ENCODE measurements around the gene SMARCC2.
A peak's percentile ranks its signal among the peaks of the same experiment; 100 is the strongest.

SMARCC2 gene

DNA sequence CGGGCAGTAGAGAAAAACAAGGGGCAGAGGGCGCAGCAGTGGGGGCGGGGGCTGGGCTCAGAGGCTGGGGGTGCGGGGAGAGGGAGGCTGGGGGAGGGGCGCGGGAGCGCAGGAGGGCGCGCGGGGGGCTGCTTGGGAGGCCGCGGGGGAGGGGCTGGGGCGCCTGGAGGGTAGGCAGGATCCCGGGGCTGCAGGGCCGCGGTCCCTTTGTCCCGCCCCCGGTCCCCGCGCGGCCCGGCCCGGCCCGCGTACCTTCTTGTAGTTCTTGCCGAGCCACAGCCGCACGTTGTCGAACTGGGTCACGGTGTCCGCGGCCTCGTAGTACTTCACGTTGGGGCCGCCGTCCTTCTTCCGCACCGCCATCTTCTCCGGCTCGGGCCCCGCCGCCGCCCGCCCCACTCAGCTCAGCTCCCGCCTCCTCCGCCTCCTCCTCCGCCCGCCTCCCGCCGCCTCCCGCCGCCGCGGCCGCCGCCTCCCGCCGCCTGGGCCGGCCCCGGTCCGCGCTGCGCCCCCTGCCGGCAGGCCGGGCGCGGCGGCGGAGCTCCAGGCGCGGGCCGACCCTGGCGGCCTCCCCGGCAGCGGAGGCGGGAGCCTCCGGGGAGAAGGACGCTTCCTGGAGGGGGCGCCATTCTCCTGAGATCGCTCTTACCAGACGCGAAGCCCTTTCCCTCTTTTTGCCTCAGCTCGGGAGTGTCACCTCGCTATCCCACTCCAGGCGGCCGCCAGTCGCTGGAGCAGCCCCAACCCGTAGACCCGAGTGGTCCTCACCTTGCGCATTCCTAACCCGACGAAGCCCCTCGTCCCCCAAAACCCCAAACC lies at the start of gene SMARCC2:
Gene SMARCC2, minus strand, starts transcription at position 385 of the 819 bp plus-strand sequence. Its CDS starts 22 bp downstream, at position 363.
- DNase-seq (ENCODE audit: insufficient read length, low spot score) (peak; percentile 79), FAIRE-seq (no peak)
- TF ChIP-seq POLR2A (IDR thresholded peaks at IDR 0.05; ENCODE audit: low read depth, low read length) = peak; percentile 66

DNA sequence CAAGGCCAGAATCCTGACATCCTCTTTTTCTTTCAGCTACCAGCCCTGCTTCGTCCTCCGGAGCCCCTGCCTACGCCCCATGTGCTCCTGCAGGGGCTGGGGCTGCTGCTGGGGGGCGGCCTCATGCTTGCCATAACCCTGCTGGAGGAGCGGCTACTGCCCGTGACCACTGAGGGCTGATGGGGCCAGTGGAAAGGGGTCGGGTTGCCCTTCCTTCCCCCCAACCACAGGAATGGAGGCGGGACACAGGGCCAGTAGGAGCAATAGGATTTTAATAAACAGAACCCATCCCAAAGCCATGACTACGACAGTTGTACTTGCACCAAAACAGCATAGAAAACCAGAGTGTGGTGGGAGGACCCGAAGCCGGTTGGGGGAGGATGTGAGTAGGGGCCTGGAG lies 48.3 kb upstream of the SMARCC2 start:
- FAIRE-seq = no peak

DNA sequence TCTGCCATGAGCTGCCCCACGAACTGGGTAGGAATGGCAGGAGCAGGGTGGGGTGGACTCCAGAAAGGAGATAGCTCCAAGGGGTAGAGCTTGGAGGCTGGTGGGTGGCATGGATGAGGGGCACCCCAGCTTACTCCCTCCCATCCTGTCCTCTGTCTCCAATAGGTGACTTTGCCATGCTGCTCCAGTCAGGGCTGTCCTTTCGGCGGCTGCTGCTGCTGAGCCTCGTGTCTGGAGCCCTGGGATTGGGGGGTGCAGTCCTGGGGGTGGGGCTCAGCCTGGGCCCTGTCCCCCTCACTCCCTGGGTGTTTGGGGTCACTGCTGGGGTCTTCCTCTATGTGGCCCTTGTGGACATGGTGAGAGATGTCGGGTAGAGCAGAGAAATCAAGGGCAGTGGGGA lies 47.7 kb upstream of the SMARCC2 start:
- FAIRE-seq = no peak
- no peak for TF ChIP-seq POLR2A (IDR thresholded peaks at IDR 0.05; ENCODE audit: low read depth, low read length)

More for the DNA sequence above, 48.3 kb upstream of the SMARCC2 start:
- no peak for DNase-seq (ENCODE audit: insufficient read length, low spot score)
- no peak for TF ChIP-seq POLR2A (IDR thresholded peaks at IDR 0.05; ENCODE audit: low read depth, low read length)

DNA sequence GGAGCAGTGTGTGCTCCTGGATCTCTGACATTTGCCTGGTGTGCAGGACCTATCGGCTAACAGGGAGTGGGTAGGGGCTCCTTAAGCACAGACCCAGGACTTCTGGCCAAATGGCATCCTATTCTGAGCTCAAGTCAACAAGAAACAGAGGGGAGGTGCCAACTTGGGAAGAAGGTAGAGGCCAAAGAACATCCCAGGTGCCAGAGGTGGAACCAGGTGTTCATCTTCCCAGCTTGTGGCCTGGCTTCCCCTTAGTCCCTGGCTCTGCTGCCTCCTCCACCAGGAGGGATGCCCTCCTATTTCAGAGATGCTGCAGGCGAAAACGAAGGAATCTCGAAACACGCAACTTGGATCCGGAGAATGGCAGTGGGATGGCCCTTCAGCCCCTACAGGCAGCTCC lies 46.8 kb upstream of the SMARCC2 start:
- TF ChIP-seq POLR2A (IDR thresholded peaks at IDR 0.05; ENCODE audit: low read depth, low read length) = no peak
- no peak for FAIRE-seq
- no peak for DNase-seq (ENCODE audit: insufficient read length, low spot score)

More for the DNA sequence above, 47.7 kb upstream of the SMARCC2 start:
- no peak for DNase-seq (ENCODE audit: insufficient read length, low spot score)

DNA sequence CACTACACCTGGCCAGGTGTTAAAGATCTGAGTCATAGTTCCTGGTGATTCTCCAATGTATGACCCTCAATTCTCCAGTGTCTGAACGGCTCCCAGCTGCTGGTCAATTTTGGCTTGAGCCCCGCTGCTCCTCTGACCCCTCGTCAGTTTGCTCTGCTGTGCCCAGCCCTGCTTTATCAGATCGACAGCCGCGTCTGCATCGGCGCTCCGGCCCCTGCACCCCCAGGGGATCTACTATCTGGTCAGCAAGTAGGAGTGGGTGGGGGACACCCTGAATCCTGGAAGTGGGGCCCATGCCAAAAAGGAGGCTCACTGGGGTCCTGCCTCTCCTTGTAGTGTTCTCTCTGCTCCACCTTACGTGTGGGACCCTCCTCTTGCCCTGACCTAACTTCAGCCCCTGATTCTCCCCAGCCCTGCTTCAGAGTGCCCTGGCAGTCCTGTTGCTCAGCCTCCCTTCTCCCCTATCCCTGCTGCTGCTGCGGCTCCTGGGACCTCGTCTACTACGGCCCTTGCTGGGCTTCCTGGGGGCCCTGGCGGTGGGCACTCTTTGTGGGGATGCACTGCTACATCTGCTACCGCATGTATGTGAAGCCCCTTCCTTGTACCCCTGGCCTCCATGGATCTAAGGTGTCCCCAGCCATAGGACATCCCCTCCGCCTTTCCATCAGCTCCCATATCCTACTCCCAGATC lies 45.6 kb upstream of the SMARCC2 start:
- DNase-seq (ENCODE audit: insufficient read length, low spot score) (no peak), FAIRE-seq (no peak)
- no peak for TF ChIP-seq POLR2A (IDR thresholded peaks at IDR 0.05; ENCODE audit: low read depth, low read length)

DNA sequence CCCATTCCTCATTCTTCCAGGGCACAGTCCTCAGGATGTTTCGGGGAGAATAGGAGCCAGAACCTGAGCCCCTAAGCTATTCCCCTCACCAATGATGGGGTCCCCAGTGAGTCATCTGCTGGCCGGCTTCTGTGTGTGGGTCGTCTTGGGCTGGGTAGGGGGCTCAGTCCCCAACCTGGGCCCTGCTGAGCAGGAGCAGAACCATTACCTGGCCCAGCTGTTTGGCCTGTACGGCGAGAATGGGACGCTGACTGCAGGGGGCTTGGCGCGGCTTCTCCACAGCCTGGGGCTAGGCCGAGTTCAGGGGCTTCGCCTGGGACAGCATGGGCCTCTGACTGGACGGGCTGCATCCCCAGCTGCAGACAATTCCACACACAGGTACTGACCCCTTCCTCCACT lies 41.9 kb upstream of the SMARCC2 start:
- no peak for TF ChIP-seq POLR2A (IDR thresholded peaks at IDR 0.05; ENCODE audit: low read depth, low read length)
- FAIRE-seq = no peak
- no peak for DNase-seq (ENCODE audit: insufficient read length, low spot score)

DNA sequence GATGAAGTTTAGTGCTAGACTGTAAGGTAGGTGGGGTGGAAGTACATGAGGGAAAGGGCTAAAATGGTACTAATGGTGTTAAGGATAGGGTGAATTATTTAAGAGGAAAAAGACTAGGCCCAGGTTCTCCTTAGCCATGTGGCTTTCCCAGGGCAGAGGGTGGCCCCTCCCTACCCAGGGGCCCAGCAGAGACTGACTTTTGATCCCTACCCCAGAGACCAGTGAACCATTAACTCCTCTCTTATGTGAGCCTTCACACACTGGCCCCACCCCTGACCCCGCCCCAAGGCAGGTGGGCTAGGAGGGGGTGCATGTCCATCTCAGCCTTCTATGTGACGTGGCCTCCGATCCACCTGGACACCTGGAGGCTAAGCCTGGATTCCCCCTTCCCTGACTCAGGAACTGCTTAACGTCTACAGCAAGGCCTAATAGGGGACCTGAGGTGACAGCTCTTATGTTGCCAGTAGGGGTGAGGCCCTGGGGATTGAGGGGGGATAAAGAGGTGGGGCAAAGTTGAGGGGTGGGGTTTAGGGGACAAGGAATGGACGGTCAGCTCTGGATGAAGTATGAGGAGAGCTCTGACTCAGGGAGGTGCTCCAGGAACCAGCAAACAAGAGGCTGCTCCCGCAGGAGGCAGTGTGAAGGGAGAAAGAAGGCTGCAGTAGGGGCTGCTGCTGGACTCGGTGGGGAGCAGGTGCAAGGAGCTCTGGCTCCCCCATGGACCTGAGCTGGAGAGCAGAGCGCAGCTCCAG lies 41.3 kb upstream of the SMARCC2 start:
- no peak for FAIRE-seq
- no peak for DNase-seq (ENCODE audit: insufficient read length, low spot score)
- TF ChIP-seq POLR2A (IDR thresholded peaks at IDR 0.05; ENCODE audit: low read depth, low read length) = no peak

DNA sequence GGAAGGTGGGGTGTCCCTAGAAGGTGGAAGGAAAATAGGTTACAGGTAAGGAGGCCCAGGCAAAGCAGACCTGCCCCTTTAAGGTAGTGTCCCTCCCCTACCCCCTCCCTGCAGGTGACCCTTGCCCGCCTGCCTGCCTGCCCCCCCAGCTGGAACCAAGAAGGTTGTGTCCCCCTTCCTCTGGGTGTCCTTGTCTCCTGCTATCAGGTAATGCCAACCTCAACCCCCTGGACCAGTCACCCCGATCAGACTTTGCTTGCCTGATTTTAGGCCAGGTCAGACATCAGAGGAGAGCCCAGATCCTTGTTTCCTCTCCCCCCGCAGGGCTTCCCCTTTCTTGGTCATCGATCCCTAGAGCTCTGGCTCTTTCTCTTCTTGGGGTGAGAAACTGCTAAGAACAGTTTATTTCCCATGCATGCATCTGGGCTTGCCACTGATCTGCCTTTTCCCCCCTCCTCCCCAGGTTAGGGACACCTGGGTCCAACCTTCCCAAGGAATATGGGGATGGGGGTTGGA lies 40.7 kb upstream of the SMARCC2 start, which contains the start of gene SLC39A5:
Gene SLC39A5, plus strand, starts transcription at position 136 of the 516 bp plus-strand sequence. CDS start 1,224 bp downstream, outside the sequence.
- TF ChIP-seq POLR2A (IDR thresholded peaks at IDR 0.05; ENCODE audit: low read depth, low read length) = no peak
- DNase-seq (ENCODE audit: insufficient read length, low spot score) (no peak), FAIRE-seq (no peak)

DNA sequence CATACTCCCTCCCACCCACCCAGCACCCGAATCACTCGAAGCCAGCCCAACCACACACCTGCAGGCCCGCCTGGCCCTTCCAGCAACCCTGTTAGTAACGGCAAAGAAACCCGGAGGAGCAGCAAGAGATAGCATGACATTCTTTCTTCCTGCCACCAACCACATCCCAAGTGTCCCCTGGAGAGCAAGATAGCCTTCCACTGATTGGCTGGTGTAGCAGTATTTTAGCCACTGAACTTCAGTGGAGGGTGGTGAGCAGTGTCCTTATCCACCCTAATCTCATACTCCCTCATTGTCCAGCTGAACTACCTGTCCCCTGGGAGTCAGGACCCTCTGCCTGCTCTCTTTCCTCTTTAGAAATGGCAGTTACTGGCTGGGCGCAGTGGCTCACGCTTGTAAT lies 39.8 kb upstream of the SMARCC2 start:
- FAIRE-seq (no peak), DNase-seq (ENCODE audit: insufficient read length, low spot score) (no peak)
- no peak for TF ChIP-seq POLR2A (IDR thresholded peaks at IDR 0.05; ENCODE audit: low read depth, low read length)

DNA sequence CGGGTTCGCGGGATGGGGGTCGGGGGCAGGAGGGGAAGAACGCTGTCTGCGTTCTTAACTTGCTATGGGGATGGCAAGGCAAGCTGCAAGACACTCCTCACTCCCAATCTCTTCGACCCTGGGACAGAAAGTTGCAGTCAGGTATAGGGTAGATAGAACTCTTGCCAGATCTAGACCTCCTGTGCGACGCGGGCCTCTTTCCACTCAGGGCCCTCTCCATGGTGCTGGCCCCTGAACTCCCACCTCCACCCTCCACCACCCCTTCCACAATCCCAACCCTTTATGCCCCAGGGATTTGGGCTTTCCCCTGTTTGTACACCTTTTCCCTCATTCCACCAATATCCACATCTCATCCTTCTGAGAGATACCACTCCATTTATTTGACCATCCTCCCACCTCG lies 35.7 kb upstream of the SMARCC2 start:
- FAIRE-seq = no peak
- DNase-seq (ENCODE audit: insufficient read length, low spot score) = no peak
- TF ChIP-seq POLR2A (IDR thresholded peaks at IDR 0.05; ENCODE audit: low read depth, low read length) = no peak

DNA sequence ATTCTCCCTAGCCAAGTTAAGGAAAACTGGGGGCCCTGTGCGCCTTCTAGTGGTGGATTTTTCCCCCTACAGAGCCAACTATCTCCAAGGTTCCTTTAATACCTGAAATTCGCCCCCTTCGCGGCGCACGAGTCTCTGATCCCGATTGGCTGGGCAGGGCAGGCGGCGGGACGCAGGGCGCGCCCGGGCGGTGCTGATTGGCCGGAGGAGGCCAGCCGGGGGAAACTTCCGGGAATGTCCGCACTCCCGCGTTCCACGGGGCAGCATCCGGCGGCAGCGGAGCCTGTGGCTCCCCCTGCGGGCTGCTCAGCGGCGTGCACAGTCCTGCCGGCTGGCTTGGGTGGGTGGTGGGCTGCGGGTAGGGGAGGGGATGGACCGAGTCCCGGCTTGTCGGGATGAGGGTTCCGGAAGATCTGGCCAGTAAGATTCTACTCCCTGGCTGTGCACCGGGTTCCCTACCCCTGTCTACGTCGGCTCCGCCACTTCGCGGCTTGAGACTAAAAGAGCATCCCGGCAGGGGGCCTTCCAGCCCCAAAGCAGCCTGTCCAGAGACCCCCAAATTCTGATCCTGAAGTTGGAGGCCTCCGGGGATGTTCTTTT lies 34.9 kb upstream of the SMARCC2 start, which contains the start of gene NABP2:
Gene NABP2, plus strand, starts transcription at position 241 of the 600 bp plus-strand sequence. CDS start 515 bp downstream, outside the sequence.
- DNase-seq (ENCODE audit: insufficient read length, low spot score) (peak; percentile 98), FAIRE-seq (peak; percentile 41)
- TF ChIP-seq POLR2A (IDR thresholded peaks at IDR 0.05; ENCODE audit: low read depth, low read length) = peak; percentile 52; the same call in 1 of the 2 replicates

DNA sequence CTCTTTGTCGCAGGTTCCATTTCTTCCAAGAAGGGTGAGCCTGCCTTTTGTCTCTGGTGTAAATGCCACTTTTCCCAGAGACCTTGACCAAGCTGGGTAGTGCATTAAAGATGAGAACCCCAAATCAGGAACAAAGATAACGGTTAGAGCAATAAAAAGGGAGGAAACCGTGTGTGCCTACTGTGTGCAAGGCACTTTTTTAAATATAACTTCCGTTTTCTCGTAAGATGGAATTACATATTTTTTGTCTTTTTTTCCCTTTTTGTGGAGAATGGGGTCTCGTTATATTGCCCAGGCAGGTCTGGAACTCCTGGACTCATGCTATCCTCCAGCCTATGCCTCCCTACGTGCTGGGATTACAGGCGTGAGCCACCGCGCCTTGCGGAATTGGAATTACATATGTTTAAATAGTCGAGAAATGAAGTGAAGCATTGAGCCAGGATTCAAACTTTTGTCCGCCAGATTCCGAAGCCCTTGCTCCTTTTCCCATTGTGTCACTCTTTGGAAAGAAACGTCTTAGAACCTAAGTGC lies 34.4 kb upstream of the SMARCC2 start:
- no peak for TF ChIP-seq POLR2A (IDR thresholded peaks at IDR 0.05; ENCODE audit: low read depth, low read length)
- DNase-seq (ENCODE audit: insufficient read length, low spot score) = no peak
- no peak for FAIRE-seq

DNA sequence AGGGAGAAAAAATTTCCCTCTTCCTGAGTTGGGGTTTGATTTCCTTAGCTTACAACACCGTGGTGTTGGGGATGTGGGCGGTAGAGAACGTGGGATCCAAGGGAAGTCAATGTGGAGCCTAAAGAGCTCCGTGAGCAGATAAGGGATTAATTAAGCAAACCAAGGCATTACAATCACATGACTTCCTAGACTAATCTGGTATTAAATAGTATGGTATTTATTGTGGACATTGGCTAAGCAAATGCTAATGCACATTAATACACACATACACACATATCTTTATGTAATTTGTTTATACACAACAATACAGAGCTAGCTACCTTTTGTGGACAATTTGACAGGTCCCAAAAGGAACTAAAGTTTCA lies 33.2 kb upstream of the SMARCC2 start:
- DNase-seq (ENCODE audit: insufficient read length, low spot score) = no peak
- no peak for FAIRE-seq
- no peak for TF ChIP-seq POLR2A (IDR thresholded peaks at IDR 0.05; ENCODE audit: low read depth, low read length)
